ENCODE measurements around the gene REPS1.
"Not testable (repeated sequence)": the region's sequence is repeated elsewhere in the genome, so short reads cannot be mapped to it uniquely, and the experiment has no call there.

REPS1 gene

GRCh38 chr6:138970856-138971425, 17.1 kb downstream of the REPS1 start:
- DNase-seq (ENCODE audit: low read depth, low spot score) = no peak

GRCh38 chr6:138970159-138970558, 17.9 kb downstream of the REPS1 start:
- no peak for DNase-seq (ENCODE audit: low read depth, low spot score)

- no peak for DNase-seq (ENCODE audit: low read depth, low spot score)
These were observed 21.2 kb downstream of the REPS1 start for GRCh38 chr6:138966870-138967269.

DNA sequence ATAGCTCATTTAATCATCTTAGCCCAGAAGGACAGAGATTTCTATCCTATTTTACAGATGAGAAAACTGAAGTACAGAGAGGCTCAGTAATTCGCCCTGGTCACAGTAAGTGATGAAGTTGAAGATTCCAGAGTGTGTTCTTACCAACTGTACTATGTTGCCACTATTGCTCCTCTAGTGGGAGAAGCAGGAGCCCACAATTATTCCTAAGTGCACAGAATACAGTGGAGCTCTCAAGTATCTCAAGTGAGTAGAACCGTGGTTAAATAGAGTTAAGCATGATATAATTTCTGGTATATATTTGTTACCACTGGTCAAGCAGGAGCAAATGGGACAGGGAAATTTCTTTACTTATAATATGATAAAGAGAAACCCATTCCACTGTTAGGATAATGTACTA, 22.1 kb downstream of the REPS1 start:
- no peak for DNase-seq (ENCODE audit: low read depth, low spot score)

GRCh38 chr6:138965291-138965874, 22.7 kb downstream of the REPS1 start:
- DNase-seq (ENCODE audit: low read depth, low spot score) = no peak

- no peak for DNase-seq (ENCODE audit: low read depth, low spot score)
These were observed 24.0 kb downstream of the REPS1 start for GRCh38 chr6:138964012-138964411.

- no peak for DNase-seq (ENCODE audit: low read depth, low spot score)
These were observed 24.5 kb downstream of the REPS1 start for GRCh38 chr6:138963531-138963930.

GRCh38 chr6:138963119-138963518, 24.9 kb downstream of the REPS1 start:
- no peak for DNase-seq (ENCODE audit: low read depth, low spot score)

DNA sequence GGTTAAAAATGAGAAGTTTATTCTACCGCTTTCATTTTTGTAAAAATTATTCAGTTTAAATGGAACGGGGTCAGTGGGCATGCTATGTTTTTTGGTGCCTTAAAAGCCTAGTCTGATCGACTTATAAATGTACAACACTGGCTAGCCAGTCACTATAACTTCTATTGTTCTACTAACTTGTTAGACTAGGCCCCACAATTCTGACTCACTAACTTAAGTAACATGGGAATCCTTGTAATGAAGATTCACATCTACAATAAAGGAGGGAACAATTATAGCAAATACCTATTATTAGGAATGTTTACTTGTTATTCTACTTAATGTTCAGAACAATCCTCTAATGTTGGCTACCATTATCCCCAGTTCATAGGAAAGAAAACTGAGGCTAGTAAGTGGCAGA, 28.5 kb downstream of the REPS1 start:
- DNase-seq (ENCODE audit: low read depth, low spot score) = no peak

DNA sequence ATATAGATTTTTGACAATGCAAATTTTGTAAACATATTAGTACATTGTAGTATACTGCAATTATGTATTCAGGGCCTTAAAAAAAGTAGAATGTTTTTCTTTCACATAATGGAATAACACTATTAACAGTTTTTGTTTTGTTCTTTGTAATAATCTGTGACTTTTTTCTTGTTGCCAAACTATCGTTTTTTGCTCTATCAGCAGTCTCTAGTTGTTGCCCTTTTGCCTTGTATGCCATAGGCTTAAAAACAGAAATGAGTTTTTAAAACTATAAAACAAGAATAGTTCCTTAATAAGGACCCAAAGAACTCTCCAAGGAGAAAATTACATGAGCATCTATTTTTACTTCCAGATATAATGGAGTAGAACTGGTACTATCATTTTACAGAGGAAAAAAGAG, 29.5 kb downstream of the REPS1 start:
- no peak for DNase-seq (ENCODE audit: low read depth, low spot score)

- DNase-seq (ENCODE audit: low read depth, low spot score) = no peak
These were observed 30.1 kb downstream of the REPS1 start for GRCh38 chr6:138957903-138958302.

GRCh38 chr6:138957484-138957883, 30.6 kb downstream of the REPS1 start:
- no peak for DNase-seq (ENCODE audit: low read depth, low spot score)

DNA sequence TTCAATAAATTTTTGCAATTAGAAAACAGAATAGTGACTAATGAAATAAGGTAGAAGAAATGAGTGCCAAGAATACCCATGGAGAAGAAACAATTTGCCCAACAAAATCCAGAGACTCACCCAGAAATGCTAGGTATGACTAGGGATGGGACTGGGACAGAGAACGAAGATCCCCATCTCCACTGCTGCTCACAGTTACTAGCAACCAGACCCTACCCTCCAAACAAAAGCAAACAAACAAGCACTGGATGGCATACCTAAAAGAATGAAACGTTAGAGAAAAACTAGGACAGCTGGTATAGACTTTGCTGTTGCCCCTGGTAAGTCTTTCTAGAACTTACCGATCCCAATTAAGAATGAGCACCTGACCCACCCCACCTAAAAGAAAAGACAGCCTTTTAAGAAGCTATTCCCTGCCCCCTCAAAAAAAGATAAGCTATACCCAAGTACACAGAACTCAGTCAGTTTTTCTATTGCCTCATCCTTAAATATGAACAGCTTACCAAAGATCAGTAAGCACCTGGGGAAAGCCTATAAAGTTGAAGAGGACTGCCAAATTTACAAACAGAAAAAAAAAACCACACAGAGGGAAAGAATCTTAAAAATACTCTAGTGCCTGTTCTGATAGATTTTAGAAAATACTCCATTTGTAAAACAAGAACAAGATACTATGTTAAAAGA, 31.7 kb downstream of the REPS1 start:
- no peak for DNase-seq (ENCODE audit: low read depth, low spot score)

GRCh38 chr6:138955262-138955661, 32.8 kb downstream of the REPS1 start:
- DNase-seq (ENCODE audit: low read depth, low spot score) = no peak

GRCh38 chr6:138953451-138953850, 34.6 kb downstream of the REPS1 start:
- no peak for DNase-seq (ENCODE audit: low read depth, low spot score)

GRCh38 chr6:138948546-138949179, 39.4 kb downstream of the REPS1 start:
- DNase-seq (ENCODE audit: low read depth, low spot score) = no peak

DNA sequence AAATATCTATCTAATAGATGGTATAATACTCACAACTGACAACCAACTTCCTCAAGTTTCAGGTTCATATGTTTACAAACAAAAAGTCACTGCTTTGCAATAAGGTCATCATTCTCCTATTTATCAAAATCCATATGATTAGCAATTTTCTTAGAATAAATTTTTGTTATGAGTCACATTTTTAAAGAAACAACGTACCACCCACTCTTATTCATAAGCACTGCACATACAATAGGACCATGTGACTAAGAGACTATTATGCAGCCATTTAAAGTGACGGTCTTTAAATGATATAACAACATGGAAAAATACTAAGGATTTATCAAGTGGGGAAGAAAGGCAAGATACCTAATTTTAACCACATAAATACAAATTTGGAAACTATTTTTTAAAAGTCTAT, 40.0 kb downstream of the REPS1 start:
- DNase-seq (ENCODE audit: low read depth, low spot score) = no peak

- DNase-seq (ENCODE audit: low read depth, low spot score) = no peak
These were observed 42.7 kb downstream of the REPS1 start for GRCh38 chr6:138945354-138945753.

- DNase-seq (ENCODE audit: low read depth, low spot score) = no peak
These were observed 43.6 kb downstream of the REPS1 start for GRCh38 chr6:138944412-138944811.

DNA sequence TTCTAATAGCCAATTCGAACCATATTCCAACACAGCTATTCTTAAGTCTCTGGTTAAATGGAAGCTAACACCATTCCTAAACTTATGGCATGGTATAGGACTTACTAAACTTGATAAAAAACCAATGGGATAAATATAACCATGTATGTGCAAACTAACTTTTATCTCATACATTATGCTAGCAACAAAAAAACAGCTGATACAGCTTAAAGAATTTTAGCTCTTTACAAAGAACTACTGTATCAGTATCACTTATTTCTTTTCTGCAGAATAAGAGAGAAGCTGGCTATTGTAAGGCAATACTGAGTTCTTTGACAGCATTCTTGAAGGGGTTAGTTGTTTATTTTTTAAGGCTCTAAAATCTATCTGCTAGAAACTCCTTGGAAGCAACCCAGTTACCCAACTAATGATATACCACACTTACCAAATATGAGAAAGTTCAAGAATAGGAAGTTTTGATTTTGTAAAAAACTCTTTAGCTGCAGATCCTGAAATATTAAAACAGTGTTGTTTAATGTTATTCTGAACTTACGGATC, 44.9 kb downstream of the REPS1 start:
- DNase-seq (ENCODE audit: low read depth, low spot score) = no peak

DNA sequence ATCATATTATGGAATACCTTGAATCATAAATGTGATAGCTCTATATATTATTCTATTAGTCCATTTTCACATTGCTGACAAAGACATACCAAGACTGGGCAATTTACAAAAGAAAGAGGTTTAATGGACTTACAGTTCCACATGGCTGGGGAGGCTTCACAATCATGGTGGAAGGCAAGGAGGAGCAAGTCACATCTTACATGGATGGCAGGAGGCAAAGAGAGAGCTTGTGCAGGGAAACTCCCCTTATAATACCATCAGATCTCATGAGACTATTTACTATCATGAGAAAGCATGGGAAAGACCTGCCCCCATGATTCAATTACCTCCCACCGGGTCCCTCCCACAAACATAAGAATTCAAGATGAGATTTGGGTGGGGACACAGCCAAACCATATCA, 51.2 kb downstream of the REPS1 start:
- not testable (repeated sequence) for DNase-seq (ENCODE audit: low read depth, low spot score)

- DNase-seq (ENCODE audit: low read depth, low spot score) = no peak
These were observed 56.4 kb downstream of the REPS1 start for GRCh38 chr6:138931660-138932059.

- DNase-seq (ENCODE audit: low read depth, low spot score) = no peak
These were observed 61.5 kb downstream of the REPS1 start for GRCh38 chr6:138926579-138926978.

Measured in brain pericyte (primary cell).